WTC11 (cell line): ENCODE measurements around the gene SERPINE2.

ENCODE experiments used
- CTCF ChIP-seq: fragments of 200-600 bp; IDR thresholded peaks from 2 replicates; pipeline ENCODE4 v1.8.0; 2022; ENCODE audit warnings: antibody characterized with exemption
- ESRRA ChIP-seq: sonication (generic); formaldehyde crosslinking; IDR thresholded peaks from 2 replicates; pipeline ENCODE4 v1.8.1; 2022; ENCODE audit warnings: mild to moderate bottlenecking, missing genetic modification reagents, borderline replicate concordance
- OVOL2 ChIP-seq: fragments of 250-450 bp; sonication (Bioruptor Pico); IDR thresholded peaks from 2 replicates; pipeline ENCODE4 v1.9.0; 2021; ENCODE audit warnings: mild to moderate bottlenecking, borderline replicate concordance
- SMAD3 ChIP-seq: sonication (generic); formaldehyde crosslinking; IDR thresholded peaks from 2 replicates; pipeline ENCODE4 v1.8.0; 2022; ENCODE audit warnings: missing genetic modification reagents, mild to moderate bottlenecking, borderline replicate concordance
- SP1 ChIP-seq: sonication (generic); formaldehyde crosslinking; conservative IDR thresholded peaks from 2 replicates; pipeline ENCODE4 v1.8.1; 2022; ENCODE audit warnings: missing genetic modification reagents
- USF2 ChIP-seq: sonication (generic); formaldehyde crosslinking; IDR thresholded peaks from 2 replicates; pipeline ENCODE4 v1.8.1; 2023; ENCODE audit warnings: mild to moderate bottlenecking, missing genetic modification reagents, moderate library complexity

- TF ChIP-seq CTCF: no peak
- TF ChIP-seq OVOL2: no peak
- TF ChIP-seq USF2 (CRISPR knock-in tag): no peak
- no peak for TF ChIP-seq SMAD3 (CRISPR knock-in tag)
- no peak for TF ChIP-seq ESRRA (CRISPR knock-in tag)
- TF ChIP-seq SP1 (CRISPR knock-in tag): no peak
Observed at GRCh38 chr2:224055101-224055500, 16.0 kb upstream of the SERPINE2 start.
